ENCODE data around the gene IMP3. TPM values are rescaled to one million over a fixed set of nuclear protein-coding genes. Genes with fewer than 3 reads are reported as not detected.

Gene IMP3, protein sequence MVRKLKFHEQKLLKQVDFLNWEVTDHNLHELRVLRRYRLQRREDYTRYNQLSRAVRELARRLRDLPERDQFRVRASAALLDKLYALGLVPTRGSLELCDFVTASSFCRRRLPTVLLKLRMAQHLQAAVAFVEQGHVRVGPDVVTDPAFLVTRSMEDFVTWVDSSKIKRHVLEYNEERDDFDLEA
- 102 to 142 TPM (median 132 TPM) in 5 replicates for total RNA-seq (2022; extraction: Qiagen RNA extraction; ENCODE audit: low read depth)

DNA sequence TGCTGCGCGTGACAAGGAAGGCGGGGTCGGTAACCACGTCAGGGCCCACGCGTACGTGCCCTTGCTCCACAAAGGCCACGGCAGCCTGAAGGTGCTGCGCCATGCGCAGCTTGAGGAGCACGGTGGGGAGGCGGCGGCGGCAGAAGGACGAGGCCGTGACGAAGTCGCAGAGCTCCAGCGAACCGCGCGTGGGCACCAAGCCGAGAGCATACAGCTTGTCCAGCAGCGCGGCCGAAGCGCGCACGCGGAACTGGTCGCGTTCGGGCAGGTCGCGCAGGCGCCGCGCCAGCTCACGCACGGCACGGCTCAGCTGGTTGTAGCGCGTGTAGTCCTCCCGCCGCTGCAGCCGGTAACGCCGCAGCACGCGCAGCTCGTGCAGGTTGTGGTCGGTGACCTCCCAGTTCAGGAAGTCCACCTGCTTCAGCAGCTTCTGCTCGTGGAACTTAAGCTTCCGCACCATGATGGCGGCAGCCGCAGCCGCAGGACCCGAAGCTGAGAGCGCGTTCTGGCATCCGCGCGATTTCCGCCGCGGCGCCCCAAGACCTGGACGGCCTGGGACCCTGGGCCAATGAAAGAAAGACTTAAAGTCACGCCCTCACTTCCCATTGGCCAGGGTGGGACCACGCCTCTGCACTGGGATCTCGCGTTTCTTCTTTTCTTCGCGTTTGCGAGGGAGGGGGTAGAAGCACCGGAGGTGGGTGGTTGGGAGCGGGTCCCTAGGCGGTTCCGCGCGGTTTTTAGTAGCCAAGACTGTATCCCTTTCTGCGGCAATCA lies at the start of gene IMP3:
TSS of gene IMP3 (minus strand) at position 516 of the 774 bp plus-strand sequence. CDS start at position 460, 56 bp downstream.

DNA sequence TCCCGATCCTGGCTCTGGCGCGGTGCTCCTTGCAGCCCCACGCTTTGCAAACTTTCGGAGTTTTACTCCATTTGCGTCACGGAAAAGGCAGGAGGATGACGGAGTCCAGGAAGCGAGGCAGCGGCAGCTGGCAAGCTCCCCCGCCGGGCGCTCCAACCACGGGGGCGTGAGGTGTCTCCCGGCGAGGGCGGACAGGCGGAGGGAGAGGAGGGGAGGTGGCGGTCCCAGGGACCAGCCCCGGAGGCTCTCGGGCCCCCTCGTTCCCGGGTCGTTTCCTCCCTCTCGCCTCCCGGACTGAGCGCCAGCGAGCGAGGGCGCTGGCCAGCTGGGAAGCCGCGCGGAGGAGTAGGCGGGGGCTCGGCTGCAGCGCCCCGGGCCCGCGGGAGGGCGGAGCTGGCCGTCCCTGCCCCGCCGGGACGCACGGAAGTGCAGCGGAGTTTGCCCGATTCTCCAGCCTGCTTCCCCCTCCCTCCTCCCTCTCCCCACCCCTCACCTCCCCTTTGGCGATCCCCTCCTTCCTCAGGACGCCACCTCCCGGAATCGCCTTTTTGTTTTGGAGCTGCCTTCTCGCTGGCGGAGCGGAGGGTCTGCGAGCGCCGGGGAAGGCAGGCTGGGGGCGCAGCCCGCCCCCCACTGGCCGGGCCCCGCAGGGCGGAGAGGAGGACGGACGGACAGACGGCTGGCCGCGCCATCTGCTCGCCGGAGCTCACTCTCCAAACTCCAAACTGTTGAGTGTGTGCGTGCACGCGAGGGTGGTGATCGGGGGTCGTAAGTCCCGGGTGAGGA lies 7.5 kb upstream of the IMP3 start, which contains the start of gene SNX33:
TSS of gene SNX33 (plus strand) at position 543 of the 786 bp plus-strand sequence. CDS start 1,191 bp downstream, outside the sequence.

DNA sequence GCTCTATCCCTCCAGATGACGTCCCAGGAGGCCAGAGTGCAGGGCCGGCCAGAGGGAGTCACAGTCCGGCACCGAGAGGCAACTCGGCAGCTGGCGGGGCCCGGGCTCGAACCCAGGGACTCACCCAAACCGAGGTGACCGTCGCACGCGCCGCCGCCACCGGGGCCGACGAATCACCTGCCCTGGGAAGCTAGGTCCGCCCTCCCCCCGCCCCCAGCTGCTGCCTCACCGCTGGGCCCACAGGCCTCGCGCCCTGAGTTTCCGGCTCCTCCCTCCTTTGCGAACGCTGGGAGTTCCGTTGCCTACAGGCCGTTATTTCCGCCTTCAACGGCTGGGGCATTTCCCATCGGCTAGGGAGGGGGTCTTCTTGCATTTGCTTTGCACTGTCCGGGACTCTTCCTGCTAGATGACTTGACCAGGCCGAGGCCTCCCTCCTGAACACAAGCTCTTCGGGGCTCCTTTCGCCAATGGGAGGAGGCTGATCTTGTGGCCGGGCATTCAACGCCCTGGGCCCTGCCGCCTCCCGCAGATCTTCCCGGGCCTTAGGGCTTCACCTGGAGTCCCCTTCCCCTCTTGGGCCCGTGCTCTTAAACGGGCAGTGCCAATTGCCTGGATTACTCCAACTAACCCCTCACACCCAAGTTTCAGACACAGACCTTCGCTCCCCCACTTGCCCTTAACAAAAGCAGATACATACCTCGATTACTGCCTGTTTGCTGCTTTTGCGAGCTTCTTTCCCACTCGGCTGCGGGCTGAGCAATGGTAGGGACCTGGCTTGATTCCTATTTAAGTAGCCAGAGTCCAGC lies 14.3 kb downstream of the IMP3 start, which contains the start of gene SNUPN:
TSS of gene SNUPN (minus strand) at position 184 of the 806 bp plus-strand sequence. CDS start 4,674 bp downstream, outside the sequence.

Other genes starting within 250 kb of the IMP3 start
- 24.9 to 35.1 TPM (median 33.0 TPM) in 5 replicates for gene SIN3A, start 188.5 kb downstream of the IMP3 start, total RNA-seq (2022; extraction: Qiagen RNA extraction; ENCODE audit: low read depth)
- 36.1 to 45.9 TPM (median 43.8 TPM) in 5 replicates for gene PTPN9, start 60.9 kb downstream of the IMP3 start, total RNA-seq (2022; extraction: Qiagen RNA extraction; ENCODE audit: low read depth)
- 31.9 to 36.2 TPM (median 34.3 TPM) in 5 replicates for gene SNUPN, start 14.5 kb downstream of the IMP3 start, total RNA-seq (2022; extraction: Qiagen RNA extraction; ENCODE audit: low read depth)
- gene SNX33, start 7.7 kb upstream of the IMP3 start, total RNA-seq (2022; extraction: Qiagen RNA extraction; ENCODE audit: low read depth): 12.3 to 17.5 TPM (median 15.9 TPM) in 5 replicates
- gene CSPG4, start 72.6 kb upstream of the IMP3 start, total RNA-seq (2022; extraction: Qiagen RNA extraction; ENCODE audit: low read depth): 0.07 to 0.14 TPM (median 0.09 TPM) in 5 replicates
- 30.8 to 40.0 TPM (median 38.5 TPM) in 5 replicates for gene UBE2Q2, start 203.2 kb upstream of the IMP3 start, total RNA-seq (2022; extraction: Qiagen RNA extraction; ENCODE audit: low read depth)

All from A549 treated with RU486 at 1 μM for 4 hours (cell line).